Measurements from ENCODE around the gene CTNNBL1. TPM values are rescaled to one million over a fixed set of nuclear protein-coding genes. Genes with fewer than 3 reads are reported as not detected.
"Not testable (repeated sequence)": the region's sequence is repeated elsewhere in the genome, so short reads cannot be mapped to it uniquely, and the experiment has no call there.

The CTNNBL1 gene
- total and polyA plus RNA-seq, 2 of the 4 experiments (the other 2 are of a cell fraction) = 29.9 to 34.1 TPM

- H3K56ac ChIP-seq (ENCODE audit: extremely low read depth, insufficient read depth, low read length); POLR2A ChIA-PET (ENCODE audit: unreplicated experiment); H2BK15ac ChIP-seq (ENCODE audit: low read depth, low read length); in situ Hi-C loops (cut with MboI; ENCODE audit: low sequenced_read_pairs); H2BK120ac ChIP-seq (ENCODE audit: low read depth, low read length); H4K8ac ChIP-seq (ENCODE audit: low read depth in 2 of 2, low read length in 2 of 2); H2AK5ac ChIP-seq (ENCODE audit: low read depth, low read length); H2BK5ac ChIP-seq (ENCODE audit: low read depth, low read length, poor library complexity, severe bottlenecking); H3K4me1 ChIP-seq (ENCODE audit: control insufficient read depth, insufficient read depth, low read length); H4K91ac ChIP-seq (ENCODE audit: insufficient read depth, low read depth, low read length); H3K36me3 ChIP-seq (ENCODE audit: control insufficient read depth, insufficient read depth, low read length); H3K79me1 ChIP-seq (ENCODE audit: low read depth in 1 of 2, low read length in 2 of 2); BruUV-seq (replicated peaks); H3K9me3 ChIP-seq (ENCODE audit: control insufficient read depth, insufficient read depth, low read length); H3K4me3 ChIP-seq (ENCODE audit: insufficient read depth, low read depth, low read length); H2BK20ac ChIP-seq (ENCODE audit: low read depth, low read length); H3K14ac ChIP-seq (replicated peaks; ENCODE audit: low read depth, low read length); ATAC-seq (ENCODE audit: low read depth); H4K20me1 ChIP-seq (ENCODE audit: insufficient read depth, low read length); H3K4ac ChIP-seq (ENCODE audit: low read depth, low read length); H3K9ac ChIP-seq (ENCODE audit: low read depth, low read length); H3K23ac ChIP-seq (ENCODE audit: low read depth, low read length); H2AK9ac ChIP-seq (replicated peaks; ENCODE audit: low read depth, low read length, poor library complexity); H3K27ac ChIP-seq (ENCODE audit: insufficient read depth, low read length); dilution Hi-C loops (cut with HindIII; ENCODE audit: low sequenced_read_pairs, unreplicated experiment); DNase-seq; intact Hi-C loops (cut with micrococcal nuclease); H3K18ac ChIP-seq (ENCODE audit: low read depth, low read length); H2AFZ ChIP-seq (replicated peaks; ENCODE audit: low read length, poor library complexity); CTCF ChIA-PET; H3K9me1 ChIP-seq (ENCODE audit: insufficient read depth, low read length); H3K4me2 ChIP-seq (ENCODE audit: low read depth, low read length); H4K5ac ChIP-seq (ENCODE audit: low read depth, low read length): not testable (repeated sequence)
- WGBS, 2 experiments (ENCODE audit: extremely low coverage in 2 of 2, insufficient read length in 1 of 2) = no CpG with 5 or more reads among the region's 4 CpGs
- H3K27me3 ChIP-seq (ENCODE audit: control insufficient read depth, insufficient read depth, low read length) = peaks cover 33% of the 10 kb centered on the region
Observed at GRCh38 chr20:37679751-37680150, 14.1 kb upstream of the CTNNBL1 start.
